ENCODE measurements around the gene DAD1. TPM values are rescaled to one million over a fixed set of nuclear protein-coding genes. Genes with fewer than 3 reads are reported as not detected.
A peak's percentile ranks its signal among the peaks of the same experiment; 100 is the strongest.

Gene DAD1
- total RNA-seq, 1 donor from 2014 or later = 244 TPM

DNA sequence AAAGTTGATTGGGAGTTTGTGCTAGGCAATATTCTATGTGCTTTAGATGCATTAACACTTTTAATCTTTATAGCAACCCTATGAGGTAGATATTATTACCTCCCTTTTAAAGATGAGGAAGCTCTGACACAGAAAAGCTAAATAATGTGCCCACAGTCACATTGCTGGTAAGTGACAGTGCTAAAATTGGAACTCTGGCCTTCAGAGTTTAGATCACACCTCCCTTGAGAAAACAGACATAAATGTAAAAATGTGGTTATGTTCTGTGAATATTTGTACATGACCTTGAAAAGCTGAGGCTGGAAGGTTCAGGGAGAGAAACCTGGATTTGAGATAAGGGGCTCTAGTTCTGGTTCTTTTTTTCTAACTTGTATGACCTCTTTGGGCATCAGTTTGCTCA is 11.0 kb upstream of the DAD1 start:
- peak overlapping the region; percentile 98 for H3K27ac ChIP-seq (ENCODE audit: low read depth, low read length)
- peaks cover 33 to 36% (median 34%) of the 10 kb centered on the region in 3 donors for H3K36me3 ChIP-seq (ENCODE audit: control insufficient read depth in 3 of 3, insufficient read depth in 3 of 3, low read length in 3 of 3)
- peak overlapping the region in 2 of 3 donors; percentile 83 to 98 for H3K4me3 ChIP-seq (ENCODE audit: low read length in 3 of 3)
- peaks cover 27 to 35% (median 32%) of the 10 kb centered on the region in 3 donors for H3K4me1 ChIP-seq (ENCODE audit: control insufficient read depth in 3 of 3, insufficient read depth in 3 of 3, low read length in 3 of 3)
- no peaks in the 10 kb centered on the region for H3K27me3 ChIP-seq (ENCODE audit: control insufficient read depth in 3 of 3, insufficient read depth in 3 of 3, low read length in 3 of 3)
- peak overlapping the region; percentile 94 to 96 (median 94) for H3K9ac ChIP-seq (ENCODE audit: low read depth in 1 of 3, low read length in 3 of 3)
- no peaks in the 10 kb centered on the region for H3K9me3 ChIP-seq (ENCODE audit: control insufficient read depth in 3 of 3, low read length in 3 of 3)

DNA sequence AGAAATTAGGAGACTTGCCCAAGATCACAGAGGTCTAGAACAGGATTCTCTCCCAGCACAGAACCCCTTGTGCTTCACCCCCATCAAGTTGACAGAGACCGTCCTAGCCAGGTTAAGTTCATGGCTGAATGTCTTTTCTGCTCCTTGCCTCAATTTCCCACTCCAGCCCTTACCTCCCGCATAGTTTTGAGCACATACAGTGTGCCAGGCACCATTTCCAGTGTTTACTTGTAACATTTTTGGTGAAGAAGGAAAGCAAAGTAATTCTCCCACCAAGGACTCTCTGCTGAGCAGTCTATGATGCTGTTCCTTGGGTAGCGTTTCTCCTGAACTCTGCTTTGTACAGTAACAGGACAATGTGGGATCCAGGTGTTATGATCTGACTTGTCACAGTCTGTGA is 10.3 kb upstream of the DAD1 start:
- peaks cover 26 to 31% (median 28%) of the 10 kb centered on the region in 3 donors for H3K36me3 ChIP-seq (ENCODE audit: control insufficient read depth in 3 of 3, insufficient read depth in 3 of 3, low read length in 3 of 3)
- peak overlapping the region; percentile 98 for H3K27ac ChIP-seq (ENCODE audit: low read depth, low read length)
- H3K27me3 ChIP-seq (ENCODE audit: control insufficient read depth in 3 of 3, insufficient read depth in 3 of 3, low read length in 3 of 3) = no peaks in the 10 kb centered on the region
- H3K4me3 ChIP-seq (ENCODE audit: low read length in 3 of 3) = peak overlapping the region; percentile 83 to 98 (median 98)
- H3K9me3 ChIP-seq (ENCODE audit: control insufficient read depth in 3 of 3, low read length in 3 of 3) = no peaks in the 10 kb centered on the region
- H3K9ac ChIP-seq (ENCODE audit: low read depth in 1 of 3, low read length in 3 of 3) = peak overlapping the region; percentile 94 to 96 (median 94)
- H3K4me1 ChIP-seq (ENCODE audit: control insufficient read depth in 3 of 3, insufficient read depth in 3 of 3, low read length in 3 of 3) = peaks cover 27 to 35% (median 30%) of the 10 kb centered on the region in 3 donors

DNA sequence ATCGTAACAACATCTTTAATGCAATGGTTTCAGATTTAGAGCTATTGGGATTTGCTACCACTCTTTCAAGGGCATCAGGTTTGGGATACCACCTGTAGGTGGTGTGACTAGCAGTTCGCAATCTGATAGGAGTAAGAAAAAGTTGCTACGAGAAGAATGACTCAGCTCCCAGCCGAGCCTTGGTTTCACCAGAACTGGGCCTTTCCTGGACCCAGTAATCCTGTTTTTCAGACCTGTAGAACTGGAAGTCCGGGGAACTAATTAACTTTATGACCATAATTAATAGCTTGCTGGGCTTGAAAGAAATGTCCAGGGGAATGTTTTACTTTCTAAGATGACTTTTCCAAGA is 9.8 kb upstream of the DAD1 start:
- H3K27me3 ChIP-seq (ENCODE audit: control insufficient read depth in 3 of 3, insufficient read depth in 3 of 3, low read length in 3 of 3) = peaks cover 0 to 4% (median under 1%) of the 10 kb centered on the region in 3 donors
- H3K27ac ChIP-seq (ENCODE audit: low read depth, low read length) = peak overlapping the region; percentile 98
- peaks cover 27 to 35% (median 30%) of the 10 kb centered on the region in 3 donors for H3K4me1 ChIP-seq (ENCODE audit: control insufficient read depth in 3 of 3, insufficient read depth in 3 of 3, low read length in 3 of 3)
- peak overlapping the region; percentile 94 to 96 (median 94) for H3K9ac ChIP-seq (ENCODE audit: low read depth in 1 of 3, low read length in 3 of 3)
- peak overlapping the region; percentile 83 to 98 (median 98) for H3K4me3 ChIP-seq (ENCODE audit: low read length in 3 of 3)
- no peaks in the 10 kb centered on the region for H3K9me3 ChIP-seq (ENCODE audit: control insufficient read depth in 3 of 3, low read length in 3 of 3)
- H3K36me3 ChIP-seq (ENCODE audit: control insufficient read depth in 3 of 3, insufficient read depth in 3 of 3, low read length in 3 of 3) = peaks cover 23 to 29% (median 26%) of the 10 kb centered on the region in 3 donors

DNA sequence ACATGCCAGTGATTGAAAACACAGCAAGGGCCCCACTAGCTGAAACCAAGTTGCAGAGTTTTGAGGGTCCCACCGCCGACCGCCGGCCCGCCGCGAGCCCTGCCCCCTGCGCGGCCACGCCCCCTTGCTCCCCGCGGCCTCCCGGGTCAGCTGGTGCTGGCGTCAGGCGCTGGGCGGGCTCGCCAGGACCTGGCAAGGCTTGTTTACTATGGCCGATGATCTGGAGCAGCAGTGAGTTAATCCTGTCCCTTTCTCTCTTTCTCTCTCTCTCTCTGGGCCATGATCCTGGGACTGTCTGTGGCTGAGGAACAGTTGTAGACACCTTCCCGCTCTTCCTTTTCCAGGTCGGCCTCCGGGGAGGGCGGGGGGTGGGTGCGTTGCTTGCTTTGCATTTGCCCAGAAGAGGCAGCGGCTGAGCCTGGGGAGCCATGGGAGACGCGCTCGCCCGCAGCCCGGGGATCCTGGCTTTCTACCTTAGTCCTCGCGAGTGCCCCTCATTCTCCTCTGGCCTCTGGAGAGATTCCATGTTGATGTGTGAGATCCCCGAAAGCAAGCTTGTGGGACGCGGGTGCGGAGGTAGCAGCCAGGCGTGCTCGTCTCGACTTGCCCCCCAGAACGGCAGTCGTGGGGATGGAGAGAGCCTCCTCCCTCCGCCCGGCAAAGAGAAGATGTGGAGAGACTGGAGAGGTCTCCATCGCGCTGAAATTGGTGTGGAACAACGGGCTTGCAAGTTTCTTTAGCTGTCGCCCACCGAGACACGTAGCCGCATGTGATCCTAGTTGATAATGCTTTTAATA is 9.3 kb upstream of the DAD1 start, which contains the start of gene ABHD4:
Gene ABHD4, plus strand, starts transcription at position 202 of the 797 bp plus-strand sequence. Its CDS starts 7 bp downstream, at position 209.
- Histone ChIP-seq H3K27ac (ENCODE audit: low read depth, low read length) (peak within 1 kb of the TSS; percentile 98), H3K9ac (ENCODE audit: low read depth in 1 of 3, low read length in 3 of 3) (peak within 1 kb of the TSS; percentile 94 to 96 (median 94)), H3K4me1 (ENCODE audit: control insufficient read depth in 3 of 3, insufficient read depth in 3 of 3, low read length in 3 of 3) (peaks cover 27 to 35% (median 30%) of the 10 kb centered on the region in 3 donors), H3K4me3 (ENCODE audit: low read length in 3 of 3) (peak within 1 kb of the TSS; percentile 83 to 98 (median 98)), H3K27me3 (ENCODE audit: control insufficient read depth in 3 of 3, insufficient read depth in 3 of 3, low read length in 3 of 3) (peaks cover 0 to 5% (median 4%) of the 10 kb centered on the region in 3 donors), H3K9me3 (ENCODE audit: control insufficient read depth in 3 of 3, low read length in 3 of 3) (no peaks in the 10 kb centered on the region), H3K36me3 (ENCODE audit: control insufficient read depth in 3 of 3, insufficient read depth in 3 of 3, low read length in 3 of 3) (peaks cover 17 to 23% (median 20%) of the 10 kb centered on the region in 3 donors)

DNA sequence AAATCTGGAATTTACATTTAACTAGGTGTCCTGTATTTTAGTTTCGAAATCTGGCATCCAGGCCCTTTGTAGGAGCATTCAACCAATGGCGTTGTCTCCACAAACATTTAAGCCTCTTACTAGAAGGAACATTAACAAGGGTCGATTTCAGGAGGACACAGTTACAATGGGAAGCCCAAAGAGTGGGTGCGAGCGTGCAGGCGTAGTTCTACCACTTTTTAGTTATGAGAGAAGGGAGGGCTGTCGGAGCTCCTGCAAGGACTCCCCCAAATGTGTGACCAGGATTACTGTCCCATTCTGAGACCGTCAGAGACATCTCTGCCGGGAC is 8.7 kb upstream of the DAD1 start:
- peak overlapping the region; percentile 98 for H3K27ac ChIP-seq (ENCODE audit: low read depth, low read length)
- peaks cover 14 to 17% (median 16%) of the 10 kb centered on the region in 3 donors for H3K36me3 ChIP-seq (ENCODE audit: control insufficient read depth in 3 of 3, insufficient read depth in 3 of 3, low read length in 3 of 3)
- H3K27me3 ChIP-seq (ENCODE audit: control insufficient read depth in 3 of 3, insufficient read depth in 3 of 3, low read length in 3 of 3) = peaks cover 0 to 5% (median 4%) of the 10 kb centered on the region in 3 donors
- H3K4me1 ChIP-seq (ENCODE audit: control insufficient read depth in 3 of 3, insufficient read depth in 3 of 3, low read length in 3 of 3) = peaks cover 27 to 35% (median 30%) of the 10 kb centered on the region in 3 donors
- H3K4me3 ChIP-seq (ENCODE audit: low read length in 3 of 3) = peak overlapping the region; percentile 83 to 98 (median 98)
- H3K9ac ChIP-seq (ENCODE audit: low read depth in 1 of 3, low read length in 3 of 3) = peak overlapping the region; percentile 76 to 96 (median 94)
- H3K9me3 ChIP-seq (ENCODE audit: control insufficient read depth in 3 of 3, low read length in 3 of 3) = no peaks in the 10 kb centered on the region

DNA sequence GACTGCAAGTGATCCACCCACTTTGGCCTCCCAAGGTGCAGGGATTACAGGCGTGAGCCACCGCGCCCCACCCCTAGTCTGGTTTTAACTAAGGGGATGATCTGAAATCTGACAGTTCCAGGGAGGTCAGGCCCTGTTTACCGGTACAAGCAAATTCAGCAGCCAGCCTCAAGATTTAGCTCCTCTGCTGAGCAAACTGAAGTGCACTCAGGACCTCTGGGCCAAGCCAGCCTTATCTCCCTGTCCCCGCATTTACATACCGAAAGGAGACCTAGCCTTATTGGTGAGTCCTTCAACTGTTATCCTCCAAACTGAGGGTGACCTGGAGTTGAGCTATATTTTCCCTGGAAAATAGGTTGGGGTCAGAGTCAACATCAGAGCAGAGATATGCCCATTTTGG is 8.2 kb upstream of the DAD1 start:
- H3K9me3 ChIP-seq (ENCODE audit: control insufficient read depth in 3 of 3, low read length in 3 of 3) = no peaks in the 10 kb centered on the region
- peaks cover 0 to 5% (median 4%) of the 10 kb centered on the region in 3 donors for H3K27me3 ChIP-seq (ENCODE audit: control insufficient read depth in 3 of 3, insufficient read depth in 3 of 3, low read length in 3 of 3)
- peaks cover 27 to 35% (median 30%) of the 10 kb centered on the region in 3 donors for H3K4me1 ChIP-seq (ENCODE audit: control insufficient read depth in 3 of 3, insufficient read depth in 3 of 3, low read length in 3 of 3)
- H3K27ac ChIP-seq (ENCODE audit: low read depth, low read length) = no peak overlapping the region
- peak overlapping the region in 1 of 3 donors; percentile 94 for H3K9ac ChIP-seq (ENCODE audit: low read depth in 1 of 3, low read length in 3 of 3)
- H3K36me3 ChIP-seq (ENCODE audit: control insufficient read depth in 3 of 3, insufficient read depth in 3 of 3, low read length in 3 of 3) = peaks cover 10 to 13% (median 11%) of the 10 kb centered on the region in 3 donors
- peak overlapping the region in 1 of 3 donors; percentile 98 for H3K4me3 ChIP-seq (ENCODE audit: low read length in 3 of 3)

DNA sequence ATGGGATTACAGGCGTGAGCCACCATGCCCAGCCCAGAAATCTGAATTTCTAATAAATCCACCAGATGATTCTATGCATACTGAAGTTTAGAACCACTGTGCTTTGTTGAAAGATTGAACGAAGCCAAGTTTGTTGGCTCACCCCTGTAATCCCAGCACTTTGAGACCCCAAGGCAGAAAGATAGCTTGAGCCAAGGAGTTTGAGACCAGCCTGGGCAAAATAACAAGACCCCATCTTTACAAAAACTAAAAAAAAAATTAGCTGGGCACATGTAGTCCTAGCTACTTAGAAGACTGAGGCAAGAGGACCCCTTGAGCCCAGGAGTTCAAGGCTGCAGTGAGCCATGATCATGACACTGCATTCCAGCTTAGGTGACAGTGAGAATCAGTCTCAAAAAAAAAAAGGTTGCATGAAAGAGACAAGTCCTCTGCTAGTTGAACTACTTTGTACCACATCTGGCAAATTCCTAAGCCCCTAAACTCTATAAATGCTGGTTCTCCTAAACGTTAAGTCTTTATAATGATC is 7.4 kb upstream of the DAD1 start:
- Histone ChIP-seq H3K27me3 (ENCODE audit: control insufficient read depth in 3 of 3, insufficient read depth in 3 of 3, low read length in 3 of 3) (peaks cover 0 to 5% (median 4%) of the 10 kb centered on the region in 3 donors), H3K4me1 (ENCODE audit: control insufficient read depth in 3 of 3, insufficient read depth in 3 of 3, low read length in 3 of 3) (peaks cover 25 to 32% (median 30%) of the 10 kb centered on the region in 3 donors), H3K27ac (ENCODE audit: low read depth, low read length) (no peak overlapping the region), H3K9ac (ENCODE audit: low read depth in 1 of 3, low read length in 3 of 3) (no peak overlapping the region), H3K4me3 (ENCODE audit: low read length in 3 of 3) (no peak overlapping the region), H3K36me3 (ENCODE audit: control insufficient read depth in 3 of 3, insufficient read depth in 3 of 3, low read length in 3 of 3) (peaks cover 1 to 4% (median 4%) of the 10 kb centered on the region in 3 donors), H3K9me3 (ENCODE audit: control insufficient read depth in 3 of 3, low read length in 3 of 3) (no peaks in the 10 kb centered on the region)

DNA sequence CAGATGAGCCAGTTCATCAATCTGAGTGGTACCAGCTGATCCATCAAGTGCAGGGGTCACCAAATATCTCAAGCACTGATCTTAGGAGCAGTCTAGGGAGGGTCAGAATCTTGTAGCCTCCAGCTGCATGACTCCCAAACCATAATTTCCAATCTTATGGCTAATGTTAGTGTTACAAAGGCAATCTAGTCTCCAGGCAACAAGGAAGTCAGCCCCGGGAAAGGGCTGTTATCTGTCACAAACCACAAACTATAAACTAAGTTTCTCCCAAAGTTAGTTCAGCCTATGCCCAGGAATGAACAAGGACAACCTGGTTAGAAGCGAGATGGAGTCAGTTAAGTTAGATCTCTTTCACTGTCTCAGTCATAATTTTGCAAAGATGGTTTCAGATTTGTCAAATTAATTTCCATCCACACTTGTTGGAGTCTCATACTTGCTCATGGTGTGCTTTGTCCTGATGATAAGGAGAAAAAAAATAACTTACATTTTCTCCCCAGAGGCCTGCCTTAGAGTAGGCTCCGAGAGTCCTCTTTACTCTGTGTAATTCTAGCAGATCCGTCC is 5.2 kb upstream of the DAD1 start:
- peaks cover 12 to 19% (median 18%) of the 10 kb centered on the region in 3 donors for H3K4me1 ChIP-seq (ENCODE audit: control insufficient read depth in 3 of 3, insufficient read depth in 3 of 3, low read length in 3 of 3)
- H3K9ac ChIP-seq (ENCODE audit: low read depth in 1 of 3, low read length in 3 of 3) = no peak overlapping the region
- no peaks in the 10 kb centered on the region for H3K9me3 ChIP-seq (ENCODE audit: control insufficient read depth in 3 of 3, low read length in 3 of 3)
- no peaks in the 10 kb centered on the region for H3K36me3 ChIP-seq (ENCODE audit: control insufficient read depth in 3 of 3, insufficient read depth in 3 of 3, low read length in 3 of 3)
- H3K4me3 ChIP-seq (ENCODE audit: low read length in 3 of 3) = no peak overlapping the region
- peaks cover 0 to 5% (median 4%) of the 10 kb centered on the region in 3 donors for H3K27me3 ChIP-seq (ENCODE audit: control insufficient read depth in 3 of 3, insufficient read depth in 3 of 3, low read length in 3 of 3)
- no peak overlapping the region for H3K27ac ChIP-seq (ENCODE audit: low read depth, low read length)

DNA sequence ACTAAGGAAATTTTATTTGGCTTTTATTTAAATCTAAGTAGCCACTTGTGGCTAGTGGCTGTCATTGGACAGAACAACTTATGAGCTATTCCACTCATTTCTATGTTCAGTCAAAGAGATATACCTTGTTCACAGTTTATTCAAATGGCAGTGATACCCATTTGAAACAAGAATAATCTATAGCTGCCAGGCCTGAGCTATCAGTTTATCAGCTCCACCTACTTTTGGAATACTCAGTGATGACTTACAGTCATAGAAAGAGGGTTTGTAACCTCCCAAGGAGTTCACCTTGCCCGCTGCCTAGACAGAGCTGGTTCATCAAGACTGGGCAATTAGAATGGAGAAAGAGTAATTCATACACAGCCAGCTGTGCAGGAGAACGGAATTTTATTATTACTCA is 4.6 kb upstream of the DAD1 start:
- peaks cover 11 to 16% (median 14%) of the 10 kb centered on the region in 3 donors for H3K4me1 ChIP-seq (ENCODE audit: control insufficient read depth in 3 of 3, insufficient read depth in 3 of 3, low read length in 3 of 3)
- H3K4me3 ChIP-seq (ENCODE audit: low read length in 3 of 3) = no peak overlapping the region

More for the DNA sequence above, 4.6 kb upstream of the DAD1 start:
- peaks cover 0 to 5% (median 4%) of the 10 kb centered on the region in 3 donors for H3K27me3 ChIP-seq (ENCODE audit: control insufficient read depth in 3 of 3, insufficient read depth in 3 of 3, low read length in 3 of 3)
- H3K9me3 ChIP-seq (ENCODE audit: control insufficient read depth in 3 of 3, low read length in 3 of 3) = no peaks in the 10 kb centered on the region
- no peaks in the 10 kb centered on the region for H3K36me3 ChIP-seq (ENCODE audit: control insufficient read depth in 3 of 3, insufficient read depth in 3 of 3, low read length in 3 of 3)
- H3K9ac ChIP-seq (ENCODE audit: low read depth in 1 of 3, low read length in 3 of 3) = no peak overlapping the region
- no peak overlapping the region for H3K27ac ChIP-seq (ENCODE audit: low read depth, low read length)
